GM12864 (cell line): Measurements from ENCODE around the gene CTXND1.
"Not testable (repeated sequence)": the region's sequence is repeated elsewhere in the genome, so short reads cannot be mapped to it uniquely, and the experiment has no call there.

Experiments used
- DNase-seq: peaks from one replicate; pipeline ENCODE4 v3.0.0-alpha.2; 2011; ENCODE audit warnings: low read depth
- H3K4me3 ChIP-seq: 2 replicates; pipeline ENCODE4 v1.5.1; 2011; ENCODE audit warnings: mild to moderate bottlenecking, low read depth, low read length, control low read depth
- CTCF ChIP-seq: IDR thresholded peaks from 2 replicates; pipeline ENCODE4 v1.5.1; 2011; ENCODE audit warnings: low read depth, mild to moderate bottlenecking, moderate library complexity, low read length, control low read depth, inconsistent platforms; ENCODE audit errors: missing control alignments

CTXND1 gene

GRCh38 chr15:80157215-80157614 is 94.8 kb downstream of the CTXND1 start:
- DNase-seq = no peak
- TF ChIP-seq CTCF = no peak
- H3K4me3 ChIP-seq = no peak overlapping the region

GRCh38 chr15:80156176-80156720 is 95.8 kb downstream of the CTXND1 start:
- no peak for DNase-seq
- no peak overlapping the region for H3K4me3 ChIP-seq
- TF ChIP-seq CTCF = no peak

- DNase-seq, H3K4me3 ChIP-seq: not testable (repeated sequence)
Measured at GRCh38 chr15:80155378-80156175, 96.4 kb downstream of the CTXND1 start.

- no peak for TF ChIP-seq CTCF
- H3K4me3 ChIP-seq = no peak overlapping the region
- DNase-seq = no peak
Measured at GRCh38 chr15:80155001-80155377, 97.0 kb downstream of the CTXND1 start.

- H3K4me3 ChIP-seq = no peak overlapping the region
- no peak for DNase-seq
- TF ChIP-seq CTCF = no peak
Measured at GRCh38 chr15:80154336-80154735, 97.7 kb downstream of the CTXND1 start.

GRCh38 chr15:80153900-80154299 is 98.1 kb downstream of the CTXND1 start:
- peak overlapping the region; percentile 83 for H3K4me3 ChIP-seq
- no peak for DNase-seq

More at GRCh38 chr15:80153900-80154299, 98.1 kb downstream of the CTXND1 start:
- TF ChIP-seq CTCF = no peak
